Thyroid gland (tissue), 4 donors: ENCODE measurements around the gene EEF2.

Experiments used
- POLR2A ChIP-seq, 2 donors: fragments of 450-650 bp; IDR thresholded peaks; one replicate each; pipeline ENCODE4 v1.6.1; 2017; ENCODE audit warnings: antibody characterized with exemption in 2 of 2, mild to moderate bottlenecking in 2 of 2, moderate library complexity in 1 of 2
- TF ChIP-seq, protein P1 (sequence below), 6 experiments: fragments of 200-600 bp in 3 of 6; fragments of 450-650 bp in 3 of 6; sonication (generic) in 3 of 6; IDR thresholded peaks; one replicate each; pipeline ENCODE4 v1.5.1; 2016 to 2019; ENCODE audit warnings: antibody characterized with exemption in 6 of 6, mild to moderate bottlenecking in 2 of 6, inconsistent platforms in 1 of 6, moderate library complexity in 1 of 6

DNA sequence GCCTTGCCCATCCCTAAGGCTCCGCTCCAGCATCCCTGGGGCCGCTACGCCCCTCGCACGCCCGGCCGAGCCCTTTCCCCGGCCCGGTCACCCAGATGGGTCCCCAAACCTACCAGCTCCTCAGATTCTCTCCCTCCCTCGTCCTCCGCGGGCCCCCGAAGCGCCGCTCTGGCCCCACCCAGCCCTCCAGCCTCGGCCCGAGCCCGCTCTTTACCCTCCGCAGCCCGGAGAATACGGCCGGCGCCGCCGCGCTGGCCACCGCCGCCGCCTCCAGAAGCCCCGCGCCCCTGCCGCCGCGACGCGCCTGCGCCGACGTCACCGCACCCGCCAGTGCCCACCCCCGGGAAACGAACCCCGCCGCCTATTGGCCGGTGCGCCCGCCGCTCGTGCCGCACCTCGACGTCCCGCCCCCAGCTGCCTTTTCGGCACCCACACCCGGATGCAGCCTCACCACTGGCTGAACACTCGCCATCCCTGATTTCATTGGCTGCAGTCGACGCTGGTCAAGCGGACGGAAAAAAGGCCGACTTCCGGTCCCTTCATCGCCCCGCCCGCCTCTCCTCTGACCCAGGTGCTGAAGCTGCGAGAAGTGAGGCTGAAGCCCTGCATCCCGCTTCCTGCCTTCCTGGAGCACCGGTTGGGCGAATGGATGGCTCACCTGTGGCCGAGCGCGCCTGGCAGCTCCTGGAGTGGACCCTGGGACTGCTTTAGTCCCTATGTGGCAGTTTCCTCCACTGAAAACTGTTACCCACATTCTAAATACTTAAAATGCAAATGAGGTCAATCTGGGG is 14.3 kb downstream of the EEF2 start, which contains the start of gene DAPK3:
- TF ChIP-seq, protein P1, sequence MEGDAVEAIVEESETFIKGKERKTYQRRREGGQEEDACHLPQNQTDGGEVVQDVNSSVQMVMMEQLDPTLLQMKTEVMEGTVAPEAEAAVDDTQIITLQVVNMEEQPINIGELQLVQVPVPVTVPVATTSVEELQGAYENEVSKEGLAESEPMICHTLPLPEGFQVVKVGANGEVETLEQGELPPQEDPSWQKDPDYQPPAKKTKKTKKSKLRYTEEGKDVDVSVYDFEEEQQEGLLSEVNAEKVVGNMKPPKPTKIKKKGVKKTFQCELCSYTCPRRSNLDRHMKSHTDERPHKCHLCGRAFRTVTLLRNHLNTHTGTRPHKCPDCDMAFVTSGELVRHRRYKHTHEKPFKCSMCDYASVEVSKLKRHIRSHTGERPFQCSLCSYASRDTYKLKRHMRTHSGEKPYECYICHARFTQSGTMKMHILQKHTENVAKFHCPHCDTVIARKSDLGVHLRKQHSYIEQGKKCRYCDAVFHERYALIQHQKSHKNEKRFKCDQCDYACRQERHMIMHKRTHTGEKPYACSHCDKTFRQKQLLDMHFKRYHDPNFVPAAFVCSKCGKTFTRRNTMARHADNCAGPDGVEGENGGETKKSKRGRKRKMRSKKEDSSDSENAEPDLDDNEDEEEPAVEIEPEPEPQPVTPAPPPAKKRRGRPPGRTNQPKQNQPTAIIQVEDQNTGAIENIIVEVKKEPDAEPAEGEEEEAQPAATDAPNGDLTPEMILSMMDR (IDR thresholded peaks at IDR 0.05), result no peak
- peak; percentile 69 to 84 for TF ChIP-seq POLR2A (IDR thresholded peaks at IDR 0.05)
